HL-60/S4 treated with phorbol 12-myristate 13-acetate at 8.2 ng/mL for 4 days and 3 days (cell line): ENCODE results near the gene SMAGP.
"Not testable (repeated sequence)": the region's sequence is repeated elsewhere in the genome, so short reads cannot be mapped to it uniquely, and the experiment has no call there.

Experiments
- in situ Hi-C: fragments of 300-500 bp; cut with MboI; formaldehyde crosslinking; loops from 2 replicates; pipeline ENCODE4 v1.15.0; 2022; ENCODE audit warnings: low sequenced_read_pairs

Gene SMAGP

GRCh38 chr12:51270067-51270950 is at the start of gene SMAGP:
Gene SMAGP (minus strand): TSS chr12:51270415. CDS start chr12:51269278, 1,137 bp downstream.
- in situ Hi-C loops, result no loop called here

- in situ Hi-C loops, result no loop called here
Observed at GRCh38 chr12:51318846-51319599, 48.8 kb upstream of the SMAGP start.

- in situ Hi-C loops, result not testable (repeated sequence)
Observed at GRCh38 chr12:51318057-51318806, 48.0 kb upstream of the SMAGP start.

GRCh38 chr12:51311389-51311788 is 41.2 kb upstream of the SMAGP start:
- in situ Hi-C loops, result no loop called here

GRCh38 chr12:51307655-51308593 is 37.7 kb upstream of the SMAGP start:
- in situ Hi-C loops, result no loop called here

- in situ Hi-C loops, result no loop called here
Observed at GRCh38 chr12:51306507-51306906, 36.3 kb upstream of the SMAGP start.

- in situ Hi-C loops, result not testable (repeated sequence)
Observed at GRCh38 chr12:51300768-51301167, 30.6 kb upstream of the SMAGP start.

GRCh38 chr12:51295651-51296050 is 25.4 kb upstream of the SMAGP start:
- in situ Hi-C loops, result no loop called here

GRCh38 chr12:51294097-51294496 is 23.9 kb upstream of the SMAGP start:
- in situ Hi-C loops, result not testable (repeated sequence)

GRCh38 chr12:51293696-51294095 is 23.5 kb upstream of the SMAGP start:
- in situ Hi-C loops, result no loop called here

- in situ Hi-C loops, result not testable (repeated sequence)
Observed at GRCh38 chr12:51291603-51292513, 21.6 kb upstream of the SMAGP start.

GRCh38 chr12:51285843-51286242 is 15.6 kb upstream of the SMAGP start:
- in situ Hi-C loops, result no loop called here

GRCh38 chr12:51281202-51281924 is 11.1 kb upstream of the SMAGP start:
- in situ Hi-C loops, result no loop called here

GRCh38 chr12:51275088-51275487 is 4.9 kb upstream of the SMAGP start:
- in situ Hi-C loops, result no loop called here

GRCh38 chr12:51272810-51273209 is 2.6 kb upstream of the SMAGP start:
- in situ Hi-C loops, result not testable (repeated sequence)

- in situ Hi-C loops, result no loop called here
Observed at GRCh38 chr12:51270951-51271518, 820 bp upstream of the SMAGP start.

- in situ Hi-C loops, result no loop called here
Observed at GRCh38 chr12:51269174-51270066, 795 bp downstream of the SMAGP start.
